ENCODE results near the gene MSRB1. TPM values are rescaled to one million over a fixed set of nuclear protein-coding genes. Genes with fewer than 3 reads are reported as not detected.
A peak's percentile ranks its signal among the peaks of the same experiment; 100 is the strongest.

MSRB1 gene
- total and polyA plus RNA-seq, 9 of the 15 experiments (the other 6 are each of a cell fraction or from before 2014, with no cell fraction given): 5.4 to 33.7 (median 25.7) TPM

DNA sequence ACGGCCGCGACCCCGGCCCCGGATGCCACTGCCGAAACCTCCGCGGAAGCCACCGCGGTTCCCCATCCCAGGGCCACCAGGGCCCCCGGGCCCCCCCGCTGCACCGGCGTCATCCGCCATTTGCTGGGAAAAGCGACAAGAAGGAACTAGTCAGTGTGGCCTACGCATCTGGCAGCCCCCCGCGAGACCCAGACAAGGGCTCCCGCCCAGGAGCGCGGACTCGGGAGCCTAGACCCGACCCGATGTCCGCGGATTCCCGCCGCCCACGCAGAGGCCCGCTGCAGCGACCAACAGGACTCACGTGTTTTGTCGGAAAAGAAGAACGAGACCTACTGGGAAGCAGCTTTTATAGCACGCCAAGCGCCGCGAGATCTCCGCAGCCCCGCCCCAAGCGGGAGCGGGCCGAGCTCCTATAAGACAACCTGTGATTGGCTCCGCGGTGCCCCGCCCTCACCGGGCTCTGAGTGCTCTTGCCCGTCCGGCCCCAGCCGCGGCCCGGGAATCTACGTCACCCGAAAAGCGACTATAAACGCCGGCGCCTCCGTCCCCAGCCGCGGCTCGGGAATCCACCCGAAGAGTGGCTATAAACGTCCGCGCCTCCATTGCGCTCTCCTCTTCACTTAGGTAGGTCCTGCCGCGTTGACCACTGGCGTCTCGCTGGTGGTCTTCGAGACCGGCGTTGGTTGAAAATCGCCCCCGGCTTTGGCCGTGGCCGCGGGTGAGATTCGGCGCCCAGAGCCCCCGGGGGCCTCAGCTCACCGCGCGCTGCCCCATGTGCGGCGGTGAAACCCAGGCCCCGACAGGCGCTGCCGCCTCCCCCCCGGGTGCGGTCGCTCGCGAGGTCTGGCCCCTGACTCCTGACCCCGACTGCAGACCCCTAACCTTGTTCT lies 21.8 kb upstream of the MSRB1 start, which contains the start of gene RPS2 (continued):
- TF ChIP-seq ZNF212 (CRISPR knock-in tag; IDR thresholded peaks at IDR 0.05): no peak
- peak; percentile 100 for TF ChIP-seq POLR2A (conservative IDR thresholded peaks at IDR 0.05)
- TF ChIP-seq, protein P1, sequence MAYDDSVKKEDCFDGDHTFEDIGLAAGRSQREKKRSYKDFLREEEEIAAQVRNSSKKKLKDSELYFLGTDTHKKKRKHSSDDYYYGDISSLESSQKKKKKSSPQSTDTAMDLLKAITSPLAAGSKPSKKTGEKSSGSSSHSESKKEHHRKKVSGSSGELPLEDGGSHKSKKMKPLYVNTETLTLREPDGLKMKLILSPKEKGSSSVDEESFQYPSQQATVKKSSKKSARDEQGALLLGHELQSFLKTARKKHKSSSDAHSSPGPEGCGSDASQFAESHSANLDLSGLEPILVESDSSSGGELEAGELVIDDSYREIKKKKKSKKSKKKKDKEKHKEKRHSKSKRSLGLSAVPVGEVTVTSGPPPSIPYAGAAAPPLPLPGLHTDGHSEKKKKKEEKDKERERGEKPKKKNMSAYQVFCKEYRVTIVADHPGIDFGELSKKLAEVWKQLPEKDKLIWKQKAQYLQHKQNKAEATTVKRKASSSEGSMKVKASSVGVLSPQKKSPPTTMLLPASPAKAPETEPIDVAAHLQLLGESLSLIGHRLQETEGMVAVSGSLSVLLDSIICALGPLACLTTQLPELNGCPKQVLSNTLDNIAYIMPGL (CRISPR knock-in tag; IDR thresholded peaks at IDR 0.05): peak; percentile 9
- TF ChIP-seq MEIS2 (IDR thresholded peaks at IDR 0.05; ENCODE audit: partially characterized antibody): no peak
- TF ChIP-seq CSDE1 (IDR thresholded peaks at IDR 0.05): no peak
- no peak; the same call in 1 of the 2 replicates for TF ChIP-seq RFX7 (CRISPR knock-in tag; IDR thresholded peaks at IDR 0.05)
- TF ChIP-seq PRPF4 (IDR thresholded peaks at IDR 0.05; ENCODE audit: insufficient read depth, low read depth, low read length, poor library complexity, severe bottlenecking): peak; percentile 96
- TF ChIP-seq, protein P2, sequence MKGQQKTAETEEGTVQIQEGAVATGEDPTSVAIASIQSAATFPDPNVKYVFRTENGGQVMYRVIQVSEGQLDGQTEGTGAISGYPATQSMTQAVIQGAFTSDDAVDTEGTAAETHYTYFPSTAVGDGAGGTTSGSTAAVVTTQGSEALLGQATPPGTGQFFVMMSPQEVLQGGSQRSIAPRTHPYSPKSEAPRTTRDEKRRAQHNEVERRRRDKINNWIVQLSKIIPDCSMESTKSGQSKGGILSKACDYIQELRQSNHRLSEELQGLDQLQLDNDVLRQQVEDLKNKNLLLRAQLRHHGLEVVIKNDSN (CRISPR knock-in tag; IDR thresholded peaks at IDR 0.05): no peak
- 0 out of 2 replicates have a peak, but pooled peaks have one; percentile 24 for TF ChIP-seq SOX6 (IDR thresholded peaks at IDR 0.05)
- TF ChIP-seq DNMT1 (IDR thresholded peaks at IDR 0.05): no peak
- peak; percentile 29; the same call in 1 of the 2 replicates for TF ChIP-seq TEAD4 (IDR thresholded peaks at IDR 0.05; ENCODE audit: low read length)
- TF ChIP-seq TEAD4 (CRISPR knock-in tag; IDR thresholded peaks at IDR 0.05; ENCODE audit: borderline replicate concordance): no peak
- TF ChIP-seq SETDB1 (IDR thresholded peaks at IDR 0.05; ENCODE audit: low read length): no peak
- TF ChIP-seq, protein P3, sequence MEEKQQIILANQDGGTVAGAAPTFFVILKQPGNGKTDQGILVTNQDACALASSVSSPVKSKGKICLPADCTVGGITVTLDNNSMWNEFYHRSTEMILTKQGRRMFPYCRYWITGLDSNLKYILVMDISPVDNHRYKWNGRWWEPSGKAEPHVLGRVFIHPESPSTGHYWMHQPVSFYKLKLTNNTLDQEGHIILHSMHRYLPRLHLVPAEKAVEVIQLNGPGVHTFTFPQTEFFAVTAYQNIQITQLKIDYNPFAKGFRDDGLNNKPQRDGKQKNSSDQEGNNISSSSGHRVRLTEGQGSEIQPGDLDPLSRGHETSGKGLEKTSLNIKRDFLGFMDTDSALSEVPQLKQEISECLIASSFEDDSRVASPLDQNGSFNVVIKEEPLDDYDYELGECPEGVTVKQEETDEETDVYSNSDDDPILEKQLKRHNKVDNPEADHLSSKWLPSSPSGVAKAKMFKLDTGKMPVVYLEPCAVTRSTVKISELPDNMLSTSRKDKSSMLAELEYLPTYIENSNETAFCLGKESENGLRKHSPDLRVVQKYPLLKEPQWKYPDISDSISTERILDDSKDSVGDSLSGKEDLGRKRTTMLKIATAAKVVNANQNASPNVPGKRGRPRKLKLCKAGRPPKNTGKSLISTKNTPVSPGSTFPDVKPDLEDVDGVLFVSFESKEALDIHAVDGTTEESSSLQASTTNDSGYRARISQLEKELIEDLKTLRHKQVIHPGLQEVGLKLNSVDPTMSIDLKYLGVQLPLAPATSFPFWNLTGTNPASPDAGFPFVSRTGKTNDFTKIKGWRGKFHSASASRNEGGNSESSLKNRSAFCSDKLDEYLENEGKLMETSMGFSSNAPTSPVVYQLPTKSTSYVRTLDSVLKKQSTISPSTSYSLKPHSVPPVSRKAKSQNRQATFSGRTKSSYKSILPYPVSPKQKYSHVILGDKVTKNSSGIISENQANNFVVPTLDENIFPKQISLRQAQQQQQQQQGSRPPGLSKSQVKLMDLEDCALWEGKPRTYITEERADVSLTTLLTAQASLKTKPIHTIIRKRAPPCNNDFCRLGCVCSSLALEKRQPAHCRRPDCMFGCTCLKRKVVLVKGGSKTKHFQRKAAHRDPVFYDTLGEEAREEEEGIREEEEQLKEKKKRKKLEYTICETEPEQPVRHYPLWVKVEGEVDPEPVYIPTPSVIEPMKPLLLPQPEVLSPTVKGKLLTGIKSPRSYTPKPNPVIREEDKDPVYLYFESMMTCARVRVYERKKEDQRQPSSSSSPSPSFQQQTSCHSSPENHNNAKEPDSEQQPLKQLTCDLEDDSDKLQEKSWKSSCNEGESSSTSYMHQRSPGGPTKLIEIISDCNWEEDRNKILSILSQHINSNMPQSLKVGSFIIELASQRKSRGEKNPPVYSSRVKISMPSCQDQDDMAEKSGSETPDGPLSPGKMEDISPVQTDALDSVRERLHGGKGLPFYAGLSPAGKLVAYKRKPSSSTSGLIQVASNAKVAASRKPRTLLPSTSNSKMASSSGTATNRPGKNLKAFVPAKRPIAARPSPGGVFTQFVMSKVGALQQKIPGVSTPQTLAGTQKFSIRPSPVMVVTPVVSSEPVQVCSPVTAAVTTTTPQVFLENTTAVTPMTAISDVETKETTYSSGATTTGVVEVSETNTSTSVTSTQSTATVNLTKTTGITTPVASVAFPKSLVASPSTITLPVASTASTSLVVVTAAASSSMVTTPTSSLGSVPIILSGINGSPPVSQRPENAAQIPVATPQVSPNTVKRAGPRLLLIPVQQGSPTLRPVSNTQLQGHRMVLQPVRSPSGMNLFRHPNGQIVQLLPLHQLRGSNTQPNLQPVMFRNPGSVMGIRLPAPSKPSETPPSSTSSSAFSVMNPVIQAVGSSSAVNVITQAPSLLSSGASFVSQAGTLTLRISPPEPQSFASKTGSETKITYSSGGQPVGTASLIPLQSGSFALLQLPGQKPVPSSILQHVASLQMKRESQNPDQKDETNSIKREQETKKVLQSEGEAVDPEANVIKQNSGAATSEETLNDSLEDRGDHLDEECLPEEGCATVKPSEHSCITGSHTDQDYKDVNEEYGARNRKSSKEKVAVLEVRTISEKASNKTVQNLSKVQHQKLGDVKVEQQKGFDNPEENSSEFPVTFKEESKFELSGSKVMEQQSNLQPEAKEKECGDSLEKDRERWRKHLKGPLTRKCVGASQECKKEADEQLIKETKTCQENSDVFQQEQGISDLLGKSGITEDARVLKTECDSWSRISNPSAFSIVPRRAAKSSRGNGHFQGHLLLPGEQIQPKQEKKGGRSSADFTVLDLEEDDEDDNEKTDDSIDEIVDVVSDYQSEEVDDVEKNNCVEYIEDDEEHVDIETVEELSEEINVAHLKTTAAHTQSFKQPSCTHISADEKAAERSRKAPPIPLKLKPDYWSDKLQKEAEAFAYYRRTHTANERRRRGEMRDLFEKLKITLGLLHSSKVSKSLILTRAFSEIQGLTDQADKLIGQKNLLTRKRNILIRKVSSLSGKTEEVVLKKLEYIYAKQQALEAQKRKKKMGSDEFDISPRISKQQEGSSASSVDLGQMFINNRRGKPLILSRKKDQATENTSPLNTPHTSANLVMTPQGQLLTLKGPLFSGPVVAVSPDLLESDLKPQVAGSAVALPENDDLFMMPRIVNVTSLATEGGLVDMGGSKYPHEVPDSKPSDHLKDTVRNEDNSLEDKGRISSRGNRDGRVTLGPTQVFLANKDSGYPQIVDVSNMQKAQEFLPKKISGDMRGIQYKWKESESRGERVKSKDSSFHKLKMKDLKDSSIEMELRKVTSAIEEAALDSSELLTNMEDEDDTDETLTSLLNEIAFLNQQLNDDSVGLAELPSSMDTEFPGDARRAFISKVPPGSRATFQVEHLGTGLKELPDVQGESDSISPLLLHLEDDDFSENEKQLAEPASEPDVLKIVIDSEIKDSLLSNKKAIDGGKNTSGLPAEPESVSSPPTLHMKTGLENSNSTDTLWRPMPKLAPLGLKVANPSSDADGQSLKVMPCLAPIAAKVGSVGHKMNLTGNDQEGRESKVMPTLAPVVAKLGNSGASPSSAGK (IDR thresholded peaks at IDR 0.05): peak; percentile 58
